Transverse colon (tissue), 3 donors: ENCODE results near the gene BPIFB3.

Experiments used
- CTCF ChIP-seq, 5 experiments: fragments of 200-600 bp in 3 of 5; fragments of 450-650 bp in 2 of 5; sonication (generic) in 3 of 5; IDR thresholded peaks; 1 replicate in 2 of 5; 2 replicates in 3 of 5; pipeline ENCODE4 v1.5.1; 2016 to 2017; ENCODE audit warnings: antibody characterized with exemption in 5 of 5, inconsistent platforms in 3 of 5, mild to moderate bottlenecking in 2 of 5, moderate library complexity in 1 of 5
- POLR2A ChIP-seq: fragments of 450-650 bp; IDR thresholded peaks from one replicate; pipeline ENCODE4 v1.6.1; 2016; ENCODE audit warnings: antibody characterized with exemption, mild to moderate bottlenecking, moderate library complexity

- TF ChIP-seq CTCF (IDR thresholded peaks at IDR 0.05), result no peak
- no peak for TF ChIP-seq POLR2A
Measured at GRCh38 chr20:33030076-33030475, 23.6 kb upstream of the BPIFB3 start.
